Liver (tissue), 9 donors: ENCODE measurements around the gene COX4I1. TPM values are rescaled to one million over a fixed set of nuclear protein-coding genes. Genes with fewer than 3 reads are reported as not detected.

ENCODE experiments used
- DNase-seq: peaks from one replicate; pipeline ENCODE4 v3.0.0-alpha.2; 2017; ENCODE audit warnings: low spot score
- H3K27ac ChIP-seq, 2 donors: one replicate each; pipeline ENCODE4 v1.7.0; 2013; ENCODE audit warnings: inconsistent platforms in 2 of 2, low read length in 2 of 2, control low read depth in 1 of 2, low read depth in 1 of 2, mild to moderate bottlenecking in 1 of 2
- H3K27me3 ChIP-seq, 4 donors: one replicate each; pipeline versions ENCODE4 v1.6.1 to v1.7.0; 2013; ENCODE audit warnings: low read length in 3 of 4, inconsistent platforms in 1 of 4, mild to moderate bottlenecking in 1 of 4, moderate library complexity in 1 of 4; ENCODE audit not compliant: control insufficient read depth in 4 of 4, insufficient read depth in 4 of 4
- H3K36me3 ChIP-seq, 4 donors: one replicate each; pipeline versions ENCODE4 v1.6.1 to v1.7.0; 2013; ENCODE audit warnings: low read length in 3 of 4, mild to moderate bottlenecking in 3 of 4, low read depth in 1 of 4, moderate library complexity in 1 of 4; ENCODE audit not compliant: control insufficient read depth in 4 of 4, insufficient read depth in 3 of 4
- H3K4me1 ChIP-seq, 4 donors: one replicate each; pipeline versions ENCODE4 v1.6.1 to v1.7.0; 2013; ENCODE audit warnings: low read length in 3 of 4, mild to moderate bottlenecking in 3 of 4, moderate library complexity in 1 of 4; ENCODE audit not compliant: control insufficient read depth in 4 of 4, insufficient read depth in 4 of 4
- H3K4me3 ChIP-seq, 3 donors: one replicate each; pipeline versions ENCODE4 v1.6.1 to v1.7.0; 2013; ENCODE audit warnings: low read length in 3 of 3, control low read depth in 1 of 3, low read depth in 1 of 3, mild to moderate bottlenecking in 1 of 3
- H3K9ac ChIP-seq, 2 donors: one replicate each; pipeline ENCODE4 v1.7.0; 2013; ENCODE audit warnings: low read length in 2 of 2, mild to moderate bottlenecking in 2 of 2, moderate library complexity in 2 of 2, control low read depth in 1 of 2, low read depth in 1 of 2
- H3K9me3 ChIP-seq, 4 donors: one replicate each; pipeline versions ENCODE4 v1.6.1 to v1.7.0; 2013; ENCODE audit warnings: low read length in 3 of 4; ENCODE audit not compliant: control insufficient read depth in 4 of 4
- ATF3 ChIP-seq: IDR thresholded peaks from 2 replicates; pipeline ENCODE4 v1.6.1; 2016; ENCODE audit warnings: antibody characterized with exemption
- CTCF ChIP-seq: fragments of 150-350 bp; IDR thresholded peaks from 2 replicates; pipeline ENCODE4 v1.5.1; 2017; ENCODE audit warnings: improper control_type of control experiment, low read depth, low read length; ENCODE audit not compliant: missing input control
- EGR1 ChIP-seq, 2 donors: IDR thresholded peaks; 2 replicates each; pipeline ENCODE4 v1.6.1; 2016 to 2018; ENCODE audit warnings: antibody characterized with exemption in 2 of 2, low read depth in 2 of 2
- FOXA1 ChIP-seq: IDR thresholded peaks from 2 replicates; pipeline ENCODE4 v1.6.1; 2016; ENCODE audit warnings: antibody characterized with exemption
- FOXA2 ChIP-seq: IDR thresholded peaks from 2 replicates; pipeline ENCODE4 v1.6.1; 2016; ENCODE audit warnings: antibody characterized with exemption
- GABPA ChIP-seq, 2 donors: IDR thresholded peaks in 1 of 2; conservative IDR thresholded peaks in 1 of 2; 2 replicates each; pipeline ENCODE4 v1.6.1; 2016; ENCODE audit warnings: antibody characterized with exemption in 2 of 2, mild to moderate bottlenecking in 1 of 2, moderate library complexity in 1 of 2
- HNF4A ChIP-seq, 2 donors: conservative IDR thresholded peaks; 2 replicates each; pipeline ENCODE4 v1.6.1; 2016; ENCODE audit warnings: antibody characterized with exemption in 2 of 2, mild to moderate bottlenecking in 2 of 2
- HNF4G ChIP-seq: IDR thresholded peaks from 2 replicates; pipeline ENCODE4 v1.6.1; 2016; ENCODE audit warnings: antibody characterized with exemption
- JUND ChIP-seq, 2 donors: IDR thresholded peaks; 2 replicates each; pipeline ENCODE4 v1.6.1; 2016; ENCODE audit warnings: antibody characterized with exemption in 2 of 2
- MAX ChIP-seq: IDR thresholded peaks from 2 replicates; pipeline ENCODE4 v1.6.1; 2016; ENCODE audit warnings: antibody characterized with exemption
- NR2F2 ChIP-seq: IDR thresholded peaks from 2 replicates; pipeline ENCODE4 v1.6.1; 2016; ENCODE audit warnings: antibody characterized with exemption
- REST ChIP-seq: IDR thresholded peaks from 2 replicates; pipeline ENCODE4 v1.6.1; 2016; ENCODE audit warnings: antibody characterized with exemption, mild to moderate bottlenecking
- RXRA ChIP-seq, 2 donors: IDR thresholded peaks; 2 replicates each; pipeline ENCODE4 v1.6.1; 2017 to 2018; ENCODE audit warnings: antibody characterized with exemption in 2 of 2, mild to moderate bottlenecking in 1 of 2
- TAF1 ChIP-seq: conservative IDR thresholded peaks from 2 replicates; pipeline ENCODE4 v1.6.1; 2016; ENCODE audit warnings: antibody characterized with exemption, mild to moderate bottlenecking
- YY1 ChIP-seq: IDR thresholded peaks from 2 replicates; pipeline ENCODE4 v1.6.1; 2016; ENCODE audit warnings: antibody characterized with exemption, mild to moderate bottlenecking
- ZBTB33 ChIP-seq: IDR thresholded peaks from 2 replicates; pipeline ENCODE4 v1.6.1; 2016; ENCODE audit warnings: antibody characterized with exemption
- WGBS: extraction: QIAGEN DNeasy Blood & Tissue Kit; methylation state at CpG from one replicate; pipeline ENCODE4 v1.1.7; 2013; 5-methylcytosine and 5-hydroxymethylcytosine counted together
- polyA plus RNA-seq, 2 donors: library from polyadenylated mRNA; stranded (reverse) in 1 of 2; unstranded in 1 of 2; fragments of 200-250 nt in 1 of 2; fragments of >200 nt in 1 of 2; fragmentation: Nextera tagmentation in 1 of 2; extraction: Ambion mirVana in 1 of 2; gene quantifications; one replicate each; pipeline versions ENCODE4 v1.2.1 to v1.2.3, GENCODE V29; 2013 to 2015
- total RNA-seq, 2 donors: library from RNA; depleted of rRNA; stranded (reverse); fragments of >200 nt; gene quantifications; one replicate each; pipeline ENCODE4 v1.2.3, GENCODE V29; 2014
- donor health status: healthy.
- donor health status: healthy.
- donor health status: healthy.
- donor health status: healthy.
- donor health status: healthy.

The COX4I1 gene
- total and polyA plus RNA-seq, 4 donors: 186 to 576 (median 331) TPM

- H3K36me3 ChIP-seq: no peaks in the 10 kb centered on the region
- 70% methylated on average over 22 of the region's 22 CpGs for WGBS
- H3K4me1 ChIP-seq: peaks cover 0 to 7% (median 4%) of the 10 kb centered on the region in 4 donors
- no peak overlapping the region for H3K27ac ChIP-seq
- no peaks in the 10 kb centered on the region for H3K27me3 ChIP-seq
- DNase-seq: no peak
- no peak overlapping the region for H3K4me3 ChIP-seq
- TF ChIP-seq RXRA (IDR thresholded peaks at IDR 0.05): no peak
- TF ChIP-seq JUND (IDR thresholded peaks at IDR 0.05): no peak
- TF ChIP-seq ZBTB33: no peak
- no peak for TF ChIP-seq FOXA2
- no peak for TF ChIP-seq REST
- no peak for TF ChIP-seq YY1
- TF ChIP-seq FOXA1: no peak
- TF ChIP-seq NR2F2: no peak
- no peak for TF ChIP-seq MAX
- TF ChIP-seq EGR1 (IDR thresholded peaks at IDR 0.05; ENCODE audit: low read depth in 2 of 2): no peak
- TF ChIP-seq TAF1: no peak
- no peak for TF ChIP-seq HNF4G
- TF ChIP-seq CTCF: no peak
- no peak for TF ChIP-seq ATF3
- TF ChIP-seq GABPA (IDR thresholded peaks at IDR 0.05 in 1 of 2, conservative IDR thresholded peaks at IDR 0.05 in 1 of 2): no peak
- TF ChIP-seq HNF4A (conservative IDR thresholded peaks at IDR 0.05): no peak
- H3K9ac ChIP-seq: no peak overlapping the region
- no peaks in the 10 kb centered on the region for H3K9me3 ChIP-seq
Observed at GRCh38 chr16:85820604-85821372, 21.3 kb downstream of the COX4I1 start.
